A549 (cell line): ENCODE measurements around the gene TMEM174. TPM values are rescaled to one million over a fixed set of nuclear protein-coding genes. Genes with fewer than 3 reads are reported as not detected.

ENCODE experiments used
- ATAC-seq, 2 experiments: fragments of 200-7000 bp in 1 of 2; fragments of >200 bp in 1 of 2; cut with Nextera tagmentation in 1 of 2; cut with Tn5 transposase in 1 of 2; 3 replicates each; pipeline versions ENCODE4 v1.8.0 to v1.9.1; 2018 to 2020; ENCODE audit warnings: mild to moderate bottlenecking in 1 of 2, moderate library complexity in 1 of 2
- CTCF ChIA-PET: fragments of 300-600 bp; sonication (Branson Sonifier 250); formaldehyde crosslinking; extraction: SDS; loops from one replicate; lab custom pipeline; 2021; ENCODE audit warnings: antibody characterized with exemption, inconsistent platforms; lab: Yijun Ruan, JAX
- POLR2A ChIA-PET: fragments of 350-600 bp; formaldehyde crosslinking; extraction: SDS; loops from one replicate; lab custom pipeline; 2021; ENCODE audit warnings: antibody characterized with exemption, inconsistent platforms; lab: Yijun Ruan, JAX
- DNase-seq, 2 experiments: peaks; one replicate each; pipeline versions ENCODE4 v3.0.0 to v3.0.0-alpha.2; 2011 to 2016; ENCODE audit warnings: low read depth in 1 of 2, low spot score in 1 of 2
- FAIRE-seq: peaks from 2 replicates; lab custom pipeline; 2011; peaks lifted over from hg19 to GRCh38; lab: Jason Lieb, UNC
- H3K27ac ChIP-seq, 2 experiments: fragments of >200 bp; sonication (Bioruptor Twin); formaldehyde crosslinking; 3 replicates each; pipeline ENCODE4 v1.5.1; 2016 to 2017
- H3K4me1 ChIP-seq: fragments of >200 bp; sonication (Bioruptor Twin); formaldehyde crosslinking; 3 replicates; pipeline ENCODE4 v1.6.1; 2016
- H3K4me2 ChIP-seq: fragments of >200 bp; sonication (Bioruptor Twin); formaldehyde crosslinking; 3 replicates; pipeline ENCODE4 v1.6.1; 2016
- H3K4me3 ChIP-seq: fragments of >200 bp; sonication (Bioruptor Twin); formaldehyde crosslinking; 3 replicates; pipeline ENCODE4 v1.5.1; 2016
- H3K9me3 ChIP-seq: fragments of >200 bp; sonication (Bioruptor Twin); formaldehyde crosslinking; 3 replicates; pipeline ENCODE4 v1.6.1; 2016
- CBX8 ChIP-seq: fragments of 200-600 bp; sonication (generic); IDR thresholded peaks from 2 replicates; pipeline ENCODE4 v1.6.1; 2016
- CHD2 ChIP-seq: fragments of 150-350 bp; IDR thresholded peaks from 2 replicates; pipeline ENCODE4 v1.6.1; 2014; ENCODE audit warnings: low read length; ENCODE audit not compliant: partially characterized antibody
- CHD4 ChIP-seq: fragments of 200-600 bp; sonication (generic); IDR thresholded peaks from 2 replicates; pipeline ENCODE4 v1.6.1; 2016; ENCODE audit warnings: antibody characterized with exemption, mild to moderate bottlenecking, borderline replicate concordance
- EHF ChIP-seq: fragments of 250-450 bp; sonication (Bioruptor Pico); IDR thresholded peaks from 2 replicates; pipeline ENCODE4 v1.5.0; 2020; ENCODE audit warnings: mild to moderate bottlenecking
- HEYL ChIP-seq: fragments of 250-450 bp; sonication (Bioruptor Pico); IDR thresholded peaks from 2 replicates; pipeline ENCODE4 v1.8.0; 2021; ENCODE audit warnings: mild to moderate bottlenecking, moderate library complexity
- HOXA7 ChIP-seq: fragments of 250-450 bp; sonication (Bioruptor Pico); IDR thresholded peaks from 2 replicates; pipeline ENCODE4 v1.5.0; 2020; ENCODE audit warnings: mild to moderate bottlenecking, moderate library complexity
- HOXB5 ChIP-seq: fragments of 250-450 bp; sonication (Bioruptor Pico); IDR thresholded peaks from 2 replicates; pipeline ENCODE4 v1.5.0; 2020; ENCODE audit warnings: mild to moderate bottlenecking, moderate library complexity
- JUNB ChIP-seq: fragments of >200 bp; sonication (Bioruptor Twin); formaldehyde crosslinking; IDR thresholded peaks from 2 replicates; pipeline ENCODE4 v1.6.1; 2016
- KDM1A ChIP-seq: fragments of 200-600 bp; sonication (generic); IDR thresholded peaks from 2 replicates; pipeline ENCODE4 v1.6.1; 2016; ENCODE audit warnings: low read depth, mild to moderate bottlenecking
- MAFK ChIP-seq: fragments of 450-650 bp; IDR thresholded peaks from 2 replicates; pipeline ENCODE4 v1.6.1; 2014; ENCODE audit not compliant: partially characterized antibody
- RARB ChIP-seq: fragments of 250-450 bp; sonication (Bioruptor Pico); IDR thresholded peaks from 2 replicates; pipeline ENCODE4 v1.8.0; 2021; ENCODE audit warnings: mild to moderate bottlenecking, moderate library complexity
- RCOR1 ChIP-seq: fragments of 150-350 bp; IDR thresholded peaks from 2 replicates; pipeline ENCODE4 v1.6.1; 2014; ENCODE audit warnings: antibody characterized with exemption, low read length, low read depth
- RNF2 ChIP-seq: fragments of 200-600 bp; sonication (generic); IDR thresholded peaks from 2 replicates; pipeline ENCODE4 v1.6.1; 2016; ENCODE audit warnings: low read depth, mild to moderate bottlenecking, antibody characterized with exemption, moderate library complexity, borderline replicate concordance
- SREBF2 ChIP-seq: fragments of 450-650 bp; IDR thresholded peaks from 2 replicates; pipeline ENCODE4 v1.6.1; 2014; ENCODE audit warnings: mild to moderate bottlenecking, moderate library complexity
- ZC3H11A ChIP-seq: fragments of 450-650 bp; IDR thresholded peaks from 2 replicates; pipeline ENCODE4 v1.6.1; 2014; ENCODE audit warnings: antibody characterized with exemption, mild to moderate bottlenecking
- WGBS: methylation state at CpG from one replicate; pipeline ENCODE4 v1.1.6; 2017; ENCODE audit errors: missing lambda C conversion rate; 5-methylcytosine and 5-hydroxymethylcytosine counted together
- polyA plus RNA-seq, 4 experiments: library from polyadenylated mRNA; depleted of rRNA in 3 of 4; stranded (reverse); fragments of >200 nt; fragmentation: RNase III in 1 of 4; extraction: RNeasy Plus Mini Kit Qiagen cat#74134 plus additional on column Dnase treatment in 1 of 4; gene quantifications; 2 replicates in 3 of 4; 3 replicates in 1 of 4; pipeline ENCODE4 v1.2.3, GENCODE V29; 2011 to 2017
- TF ChIP-seq, protein P1 (sequence below): fragments of 450-650 bp; IDR thresholded peaks from 2 replicates; pipeline ENCODE4 v1.6.1; 2014; ENCODE audit warnings: antibody characterized with exemption
- TF ChIP-seq, protein P2 (sequence below): fragments of 250-450 bp; sonication (Bioruptor Pico); IDR thresholded peaks from 2 replicates; pipeline ENCODE4 v1.5.0; 2021; ENCODE audit warnings: mild to moderate bottlenecking, moderate library complexity, borderline replicate concordance
- TF ChIP-seq, protein P3 (sequence below): fragments of >200 bp; sonication (Bioruptor Twin); formaldehyde crosslinking; IDR thresholded peaks from 3 replicates; pipeline ENCODE4 v1.5.1; 2016
- TF ChIP-seq, protein P4 (sequence below): IDR thresholded peaks from 2 replicates; pipeline ENCODE4 v1.6.1; 2012
- TF ChIP-seq, protein P5 (sequence below): fragments of >200 bp; sonication (Bioruptor Twin); formaldehyde crosslinking; IDR thresholded peaks from 2 replicates; pipeline ENCODE4 v1.6.1; 2016

The TMEM174 gene
- polyA plus RNA-seq, 2 of the 4 experiments (the other 2 are of a cell fraction) = not detected

- 79% methylated on average over 2 of the region's 2 CpGs for WGBS
- Histone ChIP-seq H3K4me1 (peaks cover 8% of the 10 kb centered on the region; the same call in 2 of the 3 replicates), H3K4me3 (no peak overlapping the region), H3K9me3 (peaks cover 14% of the 10 kb centered on the region; the same call in 2 of the 3 replicates), H3K4me2 (no peak overlapping the region), H3K27ac (0 out of 6 replicates have a peak overlapping the region, but pooled peaks of 1 of the 2 experiments have one; percentile 19)
- FAIRE-seq = no peak
- DNase-seq = peak in 1 of 2 experiments; percentile 24
- TF ChIP-seq CHD4 = no peak
- TF ChIP-seq HOXA7 (CRISPR knock-in tag) = no peak
- no peak for TF ChIP-seq RARB (CRISPR knock-in tag)
- TF ChIP-seq ZC3H11A = no peak
- TF ChIP-seq HEYL (CRISPR knock-in tag) = no peak
- TF ChIP-seq, protein P1, sequence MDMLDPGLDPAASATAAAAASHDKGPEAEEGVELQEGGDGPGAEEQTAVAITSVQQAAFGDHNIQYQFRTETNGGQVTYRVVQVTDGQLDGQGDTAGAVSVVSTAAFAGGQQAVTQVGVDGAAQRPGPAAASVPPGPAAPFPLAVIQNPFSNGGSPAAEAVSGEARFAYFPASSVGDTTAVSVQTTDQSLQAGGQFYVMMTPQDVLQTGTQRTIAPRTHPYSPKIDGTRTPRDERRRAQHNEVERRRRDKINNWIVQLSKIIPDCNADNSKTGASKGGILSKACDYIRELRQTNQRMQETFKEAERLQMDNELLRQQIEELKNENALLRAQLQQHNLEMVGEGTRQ = no peak
- no peak for TF ChIP-seq RNF2
- TF ChIP-seq, protein P2, sequence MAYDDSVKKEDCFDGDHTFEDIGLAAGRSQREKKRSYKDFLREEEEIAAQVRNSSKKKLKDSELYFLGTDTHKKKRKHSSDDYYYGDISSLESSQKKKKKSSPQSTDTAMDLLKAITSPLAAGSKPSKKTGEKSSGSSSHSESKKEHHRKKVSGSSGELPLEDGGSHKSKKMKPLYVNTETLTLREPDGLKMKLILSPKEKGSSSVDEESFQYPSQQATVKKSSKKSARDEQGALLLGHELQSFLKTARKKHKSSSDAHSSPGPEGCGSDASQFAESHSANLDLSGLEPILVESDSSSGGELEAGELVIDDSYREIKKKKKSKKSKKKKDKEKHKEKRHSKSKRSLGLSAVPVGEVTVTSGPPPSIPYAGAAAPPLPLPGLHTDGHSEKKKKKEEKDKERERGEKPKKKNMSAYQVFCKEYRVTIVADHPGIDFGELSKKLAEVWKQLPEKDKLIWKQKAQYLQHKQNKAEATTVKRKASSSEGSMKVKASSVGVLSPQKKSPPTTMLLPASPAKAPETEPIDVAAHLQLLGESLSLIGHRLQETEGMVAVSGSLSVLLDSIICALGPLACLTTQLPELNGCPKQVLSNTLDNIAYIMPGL (CRISPR knock-in tag) = no peak
- no peak for TF ChIP-seq JUNB
- peak; percentile 42 to 64; a peak in 4 of 6 replicates for ATAC-seq
- POLR2A ChIA-PET = no interaction called here
- CTCF ChIA-PET = interaction anchor here (0.7 to 1.8 kb wide), 10 partner anchors 10 to 266 kb away, joined by 3 to 11 read pairs (median 3); no protein-coding TSS in a partner anchor
These were observed 16.0 kb downstream of the TMEM174 start for GRCh38 chr5:73188764-73189531.

- 77% methylated on average over 6 of the region's 6 CpGs for WGBS
- DNase-seq = no peak
- ChIA-PET CTCF (interaction anchor here (1.0 to 1.8 kb wide), 8 partner anchors 11 to 265 kb away, joined by 3 to 11 read pairs (median 3); no protein-coding TSS in a partner anchor), POLR2A (no interaction called here)
- no peak for FAIRE-seq
- Histone ChIP-seq H3K4me2 (no peak overlapping the region), H3K4me3 (no peak overlapping the region), H3K9me3 (peaks cover 6% of the 10 kb centered on the region; the same call in 1 of the 3 replicates), H3K27ac (peak overlapping the region in 1 of 2 experiments; percentile 25; a peak in 1 of 6 replicates), H3K4me1 (peaks cover 8% of the 10 kb centered on the region; the same call in 2 of the 3 replicates)
- ATAC-seq = 0 out of 6 replicates have a peak, but pooled peaks of 1 of the 2 experiments have one; percentile 49
- TF ChIP-seq EHF (CRISPR knock-in tag) (no peak), ZC3H11A (no peak), HOXB5 (CRISPR knock-in tag) (no peak), MAFK (no peak), RCOR1 (no peak), SREBF2 (no peak), HOXA7 (CRISPR knock-in tag) (no peak), CBX8 (no peak), KDM1A (no peak), CHD2 (no peak)
- TF ChIP-seq, protein P3, sequence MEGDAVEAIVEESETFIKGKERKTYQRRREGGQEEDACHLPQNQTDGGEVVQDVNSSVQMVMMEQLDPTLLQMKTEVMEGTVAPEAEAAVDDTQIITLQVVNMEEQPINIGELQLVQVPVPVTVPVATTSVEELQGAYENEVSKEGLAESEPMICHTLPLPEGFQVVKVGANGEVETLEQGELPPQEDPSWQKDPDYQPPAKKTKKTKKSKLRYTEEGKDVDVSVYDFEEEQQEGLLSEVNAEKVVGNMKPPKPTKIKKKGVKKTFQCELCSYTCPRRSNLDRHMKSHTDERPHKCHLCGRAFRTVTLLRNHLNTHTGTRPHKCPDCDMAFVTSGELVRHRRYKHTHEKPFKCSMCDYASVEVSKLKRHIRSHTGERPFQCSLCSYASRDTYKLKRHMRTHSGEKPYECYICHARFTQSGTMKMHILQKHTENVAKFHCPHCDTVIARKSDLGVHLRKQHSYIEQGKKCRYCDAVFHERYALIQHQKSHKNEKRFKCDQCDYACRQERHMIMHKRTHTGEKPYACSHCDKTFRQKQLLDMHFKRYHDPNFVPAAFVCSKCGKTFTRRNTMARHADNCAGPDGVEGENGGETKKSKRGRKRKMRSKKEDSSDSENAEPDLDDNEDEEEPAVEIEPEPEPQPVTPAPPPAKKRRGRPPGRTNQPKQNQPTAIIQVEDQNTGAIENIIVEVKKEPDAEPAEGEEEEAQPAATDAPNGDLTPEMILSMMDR = no peak
- TF ChIP-seq, protein P4, sequence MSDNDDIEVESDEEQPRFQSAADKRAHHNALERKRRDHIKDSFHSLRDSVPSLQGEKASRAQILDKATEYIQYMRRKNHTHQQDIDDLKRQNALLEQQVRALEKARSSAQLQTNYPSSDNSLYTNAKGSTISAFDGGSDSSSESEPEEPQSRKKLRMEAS = no peak
- TF ChIP-seq, protein P5, sequence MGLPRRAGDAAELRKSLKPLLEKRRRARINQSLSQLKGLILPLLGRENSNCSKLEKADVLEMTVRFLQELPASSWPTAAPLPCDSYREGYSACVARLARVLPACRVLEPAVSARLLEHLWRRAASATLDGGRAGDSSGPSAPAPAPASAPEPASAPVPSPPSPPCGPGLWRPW = no peak
These were observed 16.9 kb downstream of the TMEM174 start for GRCh38 chr5:73189871-73190376.
